22Rv1 (cell line): ENCODE results near the gene TPM4.

ENCODE experiments used
- CTCF ChIP-seq: fragments of 450-650 bp; IDR thresholded peaks from 2 replicates; pipeline ENCODE4 v1.5.1; 2017; ENCODE audit warnings: mild to moderate bottlenecking
- ZFX ChIP-seq: fragments of 450-650 bp; IDR thresholded peaks from 2 replicates; pipeline ENCODE4 v1.6.1; 2017; ENCODE audit warnings: antibody characterized with exemption, borderline replicate concordance

GRCh38 chr19:16076154-16076957 is at the start of gene TPM4:
- no peak for TF ChIP-seq CTCF
- TF ChIP-seq ZFX = no peak
